HG03025 (cell line): ENCODE data around the gene ATP11B.

Experiments
- ATAC-seq: cut with Tn5 transposase; IDR thresholded peaks from one replicate; pipeline ENCODE4 v1.9.1; 2021; ENCODE audit warnings: mild to moderate bottlenecking, moderate library complexity; ENCODE audit not compliant: unreplicated experiment, low FRiP score

ATP11B gene

DNA sequence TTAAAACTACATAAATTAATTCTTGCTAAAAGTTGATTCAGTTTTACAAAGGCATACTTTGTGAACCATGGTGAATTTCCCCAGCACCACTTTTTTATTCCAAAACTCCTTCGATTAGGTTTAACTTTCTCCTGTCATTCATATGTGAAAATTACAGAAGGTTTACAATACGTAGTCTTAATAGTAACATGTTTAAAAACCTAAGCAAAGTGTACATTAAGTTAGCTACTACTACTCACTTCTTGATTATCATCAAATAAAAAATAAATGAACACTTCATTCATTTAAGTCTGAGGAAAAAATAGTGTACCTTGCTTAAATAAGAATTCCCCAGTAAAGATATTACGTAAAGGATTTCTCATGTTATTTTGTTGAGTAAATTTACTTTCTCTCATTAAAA is 148.4 kb downstream of the ATP11B start:
- ATAC-seq = no peak

DNA sequence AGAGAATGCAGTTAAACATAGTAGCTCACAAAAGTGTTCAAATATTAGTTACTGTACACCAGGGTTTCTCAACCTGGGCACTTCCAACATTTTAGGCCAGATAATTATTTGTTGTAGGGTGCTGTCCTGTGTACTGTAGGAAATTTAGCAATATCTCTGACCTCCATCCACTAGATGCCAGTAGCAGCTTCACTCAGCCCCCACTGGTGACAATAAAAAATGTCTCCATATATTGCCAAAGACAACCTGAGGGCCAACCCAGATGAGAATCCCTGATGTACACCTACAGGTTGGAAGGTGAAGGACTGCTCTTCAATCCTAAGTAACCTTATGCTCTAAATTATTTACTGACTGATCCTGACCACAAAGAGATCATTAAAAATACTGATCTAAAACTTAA is 154.6 kb downstream of the ATP11B start:
- ATAC-seq = no peak

DNA sequence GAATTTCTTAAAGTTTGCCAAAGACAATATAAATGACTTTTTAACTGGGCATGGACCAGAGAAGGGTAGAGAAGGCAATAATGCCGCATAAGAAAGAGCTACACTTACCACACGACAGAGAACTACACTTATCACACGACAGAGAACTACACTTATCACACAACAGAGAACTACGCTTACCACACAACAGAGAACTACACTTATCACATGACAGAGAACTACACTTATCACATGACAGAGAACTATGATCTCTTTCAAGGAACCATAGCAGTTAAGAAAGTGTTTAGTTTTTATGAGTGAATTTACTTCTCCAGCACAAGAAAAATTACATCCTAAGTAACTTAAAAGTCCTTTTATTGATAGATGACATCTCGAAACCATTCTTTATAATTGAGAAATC is 155.0 kb downstream of the ATP11B start:
- no peak for ATAC-seq

DNA sequence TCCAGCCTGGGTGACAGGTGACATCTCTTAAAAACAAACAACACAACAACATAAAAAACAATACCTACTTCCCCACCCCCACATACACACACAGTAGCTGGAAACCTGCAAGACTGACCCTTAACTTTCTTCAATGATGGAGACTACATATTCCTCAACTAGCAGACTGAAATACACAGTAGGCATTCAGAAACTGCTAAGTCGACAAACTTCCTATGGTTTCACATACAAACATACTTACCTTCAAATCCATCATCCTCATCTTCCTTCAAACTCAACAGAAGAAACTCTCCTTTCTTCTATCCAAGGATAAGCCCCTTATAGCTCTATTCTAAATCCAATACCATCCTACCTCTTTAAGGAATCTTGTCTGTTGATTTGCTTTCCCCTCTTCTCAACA is 156.4 kb downstream of the ATP11B start:
- ATAC-seq = no peak

DNA sequence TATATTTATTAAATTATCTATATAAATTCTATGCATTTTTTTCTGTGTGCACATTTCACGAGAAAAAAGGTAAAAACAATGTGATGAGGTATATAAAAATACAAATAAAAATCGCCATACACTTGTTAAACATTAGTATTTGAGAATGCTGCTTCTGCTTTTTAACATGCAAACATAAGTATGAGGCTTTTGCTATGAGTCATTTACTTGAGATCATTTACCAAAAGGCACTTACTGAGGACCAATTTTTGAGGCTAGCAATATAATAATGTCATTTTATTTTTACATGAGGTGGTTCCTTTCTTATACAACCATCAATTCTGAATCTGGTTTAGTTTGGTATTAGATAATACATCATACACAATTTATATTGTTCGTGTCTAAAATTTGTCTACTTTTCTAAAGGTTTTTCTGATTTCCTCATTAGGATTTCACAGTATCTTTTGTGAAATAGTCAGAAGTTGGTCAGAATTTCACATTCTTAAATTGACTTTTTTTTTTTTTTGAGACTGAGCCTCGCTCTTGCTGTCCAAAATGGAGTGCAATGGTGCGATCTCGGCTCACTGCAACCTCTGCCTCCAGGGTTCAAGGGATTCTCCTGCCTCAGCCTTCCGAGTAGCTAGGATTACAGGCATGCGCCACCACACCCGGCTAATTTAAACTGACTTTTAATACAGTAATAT is 161.4 kb downstream of the ATP11B start:
- ATAC-seq = no peak

DNA sequence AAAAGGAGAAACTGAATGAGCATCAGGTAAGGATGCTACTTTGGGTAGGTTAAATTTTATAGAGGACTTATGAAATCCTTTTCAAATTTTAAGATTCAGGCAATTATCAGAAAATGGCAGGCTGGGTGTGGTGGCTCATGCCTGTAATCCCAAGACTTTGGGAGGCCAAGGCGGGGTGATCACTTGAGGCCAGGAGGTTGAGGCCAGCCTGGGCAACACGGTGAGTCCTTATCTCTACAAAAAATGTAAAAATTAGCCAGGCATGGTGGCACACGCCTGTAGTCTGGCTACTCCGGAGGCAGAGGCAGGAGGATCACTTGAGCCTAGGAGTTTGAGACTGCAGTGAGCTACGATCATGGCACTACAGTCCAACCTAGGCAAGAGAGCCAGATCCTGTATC is 163.9 kb downstream of the ATP11B start:
- no peak for ATAC-seq

DNA sequence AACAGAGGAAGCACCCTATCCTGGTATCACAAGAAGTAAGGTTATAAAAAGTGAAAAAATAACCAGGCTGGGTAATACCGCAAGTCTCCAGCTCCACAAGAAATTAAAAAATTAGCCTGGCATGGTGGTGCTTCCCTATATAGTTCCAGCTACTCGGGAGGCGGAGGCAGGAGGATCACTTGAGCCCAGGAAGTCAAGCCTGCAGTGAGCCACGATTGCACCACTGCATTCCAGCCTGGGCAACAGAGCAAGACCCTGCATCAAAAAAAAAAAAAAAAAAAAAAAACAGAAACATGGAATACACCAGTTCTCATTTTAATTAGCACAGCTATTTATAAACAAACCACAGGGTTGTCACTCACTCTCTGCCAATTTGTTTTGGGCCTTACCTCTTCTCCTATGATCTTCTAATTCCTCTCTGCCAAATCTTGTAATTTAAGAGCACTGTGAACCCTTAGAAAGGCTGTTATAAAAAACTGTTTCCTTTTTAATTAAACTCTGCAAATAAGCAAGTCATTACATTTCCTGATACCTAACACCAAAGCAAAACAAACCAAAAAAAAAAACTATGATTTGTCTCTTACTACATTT is 164.5 kb downstream of the ATP11B start:
- no peak for ATAC-seq

DNA sequence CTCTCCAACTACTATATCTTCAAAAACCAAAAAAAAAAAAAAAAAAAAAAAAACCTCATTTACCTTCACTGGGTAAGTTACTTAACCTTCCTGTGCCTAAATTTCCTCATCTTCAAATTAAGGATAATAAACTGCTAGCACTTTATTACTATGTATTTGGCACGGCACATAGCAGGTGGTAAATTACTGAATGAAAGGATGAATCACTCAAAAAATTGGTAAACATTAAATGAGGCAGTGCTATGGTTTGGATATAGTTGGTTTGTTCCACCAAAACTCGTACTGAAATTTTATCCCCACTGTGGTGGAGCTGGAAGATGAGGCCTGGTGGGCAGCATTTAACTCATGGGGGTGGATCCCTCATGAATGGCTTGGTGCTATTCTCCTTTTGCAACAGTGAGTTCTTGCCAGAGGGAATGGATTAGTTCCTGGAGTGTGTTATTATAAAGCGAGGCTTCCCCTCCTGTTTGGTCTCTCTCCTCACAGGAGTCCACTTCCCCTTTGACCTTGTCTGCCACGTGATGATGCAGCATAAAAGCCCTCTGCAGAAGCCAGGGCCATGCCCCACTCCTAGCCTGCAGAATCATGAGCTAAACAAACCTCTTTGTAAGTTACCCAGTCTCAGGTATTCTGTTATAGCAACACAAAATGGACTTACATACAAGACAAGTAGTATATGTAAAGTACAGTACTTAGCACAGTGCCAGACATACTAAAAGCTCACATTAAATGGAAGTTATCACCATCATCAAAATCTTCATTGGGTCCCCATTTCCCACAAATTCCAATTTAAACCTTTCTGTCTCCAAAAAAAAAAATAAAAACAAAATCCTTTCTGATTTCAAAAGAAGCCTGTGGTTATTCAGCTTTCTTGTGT is 166.4 kb downstream of the ATP11B start:
- no peak for ATAC-seq

DNA sequence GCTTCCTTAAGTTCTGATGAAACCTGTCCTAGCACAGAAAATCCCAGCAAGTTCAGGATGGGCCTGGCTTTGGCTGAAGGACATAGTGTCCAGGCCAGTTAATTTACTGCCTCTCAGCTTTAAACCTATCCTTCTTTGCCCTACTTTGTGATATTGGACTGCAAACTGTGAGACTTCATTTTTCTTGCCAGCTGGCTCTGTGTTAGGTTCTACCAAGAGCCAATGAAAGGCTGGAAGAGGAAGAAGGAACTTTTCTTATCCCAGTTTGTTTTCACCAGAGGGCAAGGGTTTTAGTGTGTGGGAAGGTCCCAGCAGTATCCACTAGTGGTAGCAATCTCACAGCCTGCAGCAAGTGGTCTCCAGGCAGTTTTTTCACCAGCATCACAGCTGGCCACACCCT is 168.9 kb downstream of the ATP11B start:
- no peak for ATAC-seq

DNA sequence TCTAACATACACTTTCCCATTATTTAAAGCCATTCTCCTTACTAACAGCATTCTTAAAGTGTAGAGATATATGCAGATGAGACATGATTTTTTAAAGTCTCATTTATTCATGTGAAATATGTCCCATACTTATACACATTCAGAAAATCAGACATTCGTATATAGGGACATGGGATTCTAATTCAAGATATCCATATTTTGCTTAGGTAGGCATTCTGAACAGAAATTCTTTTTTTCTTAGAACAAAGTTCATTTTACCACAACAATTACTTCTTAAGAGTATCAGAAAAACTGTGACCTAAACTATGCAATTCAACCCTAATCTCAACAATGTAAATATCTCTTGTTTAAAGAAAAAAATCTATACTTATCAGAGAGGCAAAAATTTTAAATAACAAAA is 170.9 kb downstream of the ATP11B start:
- no peak for ATAC-seq

DNA sequence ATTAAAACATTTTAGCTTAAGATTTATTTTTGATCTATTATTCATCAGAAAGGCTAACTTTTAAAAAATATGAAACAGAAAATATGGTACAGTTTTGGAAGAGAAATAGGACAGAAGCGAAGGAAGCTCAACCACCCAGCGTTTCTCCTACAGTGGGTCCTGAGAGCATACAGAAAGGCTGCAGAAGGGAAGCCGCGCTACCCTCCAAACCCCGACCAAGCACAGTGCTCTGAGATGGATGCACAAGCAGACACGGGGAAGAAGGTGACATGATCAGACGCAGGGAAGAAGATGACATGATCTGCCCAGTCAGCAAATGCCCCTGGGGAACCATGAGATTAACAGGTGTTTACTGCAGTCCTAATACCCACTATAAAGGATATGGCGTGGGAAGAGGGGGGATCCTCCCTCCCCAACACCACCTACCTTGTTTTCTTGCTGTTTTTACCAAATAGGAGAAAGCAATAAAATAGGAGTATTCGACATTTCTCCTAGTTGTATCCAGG is 172.6 kb downstream of the ATP11B start:
- no peak for ATAC-seq

DNA sequence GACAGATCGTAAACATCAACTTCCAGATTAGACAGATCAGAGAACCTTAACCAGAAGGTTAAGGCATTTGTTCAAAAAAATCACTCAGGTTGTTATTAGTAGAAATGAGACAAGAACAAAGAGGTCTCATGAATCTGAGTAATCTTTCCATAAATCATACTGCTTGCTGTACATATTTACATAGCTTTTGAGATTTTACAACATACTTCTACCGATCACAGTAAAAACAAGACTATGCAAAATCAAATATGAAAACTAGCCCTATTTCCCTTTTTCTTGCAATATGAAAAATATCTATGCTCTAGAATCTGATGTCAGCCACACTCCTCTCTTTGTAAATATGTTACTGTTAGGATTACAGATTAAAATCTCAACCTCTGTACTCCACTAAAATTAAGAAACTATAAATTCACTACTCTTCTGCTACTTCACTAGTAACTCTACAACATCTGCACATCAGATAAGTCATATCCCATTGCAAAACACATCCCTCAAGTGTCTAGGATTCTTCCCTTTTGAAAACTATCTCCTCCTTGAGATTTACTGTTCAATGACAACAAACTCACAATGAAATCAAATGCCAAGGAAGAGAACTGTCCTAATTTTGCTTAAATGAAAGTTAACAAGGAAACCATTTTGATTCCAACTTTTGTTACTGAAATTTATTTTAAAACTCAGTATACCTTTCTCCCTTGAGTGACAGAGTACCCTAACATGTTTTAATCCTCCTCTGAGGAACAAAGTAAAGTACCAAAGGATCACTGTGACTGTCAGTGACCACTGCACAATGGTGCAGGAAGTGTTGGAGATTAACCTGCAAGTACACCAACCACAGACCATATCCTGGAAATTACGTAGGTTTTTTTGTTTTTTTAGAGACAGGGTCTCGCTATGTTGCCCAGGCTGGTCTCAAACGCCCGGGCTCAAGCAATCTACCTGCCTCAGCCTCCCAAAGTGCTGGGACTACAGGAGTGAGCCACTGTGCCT is 174.2 kb downstream of the ATP11B start:
- ATAC-seq = no peak

DNA sequence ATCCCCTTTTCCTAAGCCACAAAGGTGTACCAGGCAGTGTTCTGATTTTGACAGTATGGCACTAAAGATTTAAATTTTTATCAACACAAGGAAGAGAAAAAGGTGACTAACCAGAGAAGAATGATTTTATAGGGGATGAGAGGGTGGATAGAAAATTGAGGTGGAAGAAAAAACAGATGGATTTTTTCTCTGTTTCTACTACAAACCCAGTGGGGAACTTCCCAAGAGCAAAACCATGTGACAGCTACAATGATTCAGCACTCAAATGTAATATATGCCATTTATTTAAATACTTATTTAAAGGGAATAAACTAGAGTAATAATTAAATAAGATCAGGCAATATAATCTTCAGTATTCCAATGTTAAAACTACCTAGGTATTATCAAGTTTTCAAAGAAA is 176.0 kb downstream of the ATP11B start:
- ATAC-seq = no peak

DNA sequence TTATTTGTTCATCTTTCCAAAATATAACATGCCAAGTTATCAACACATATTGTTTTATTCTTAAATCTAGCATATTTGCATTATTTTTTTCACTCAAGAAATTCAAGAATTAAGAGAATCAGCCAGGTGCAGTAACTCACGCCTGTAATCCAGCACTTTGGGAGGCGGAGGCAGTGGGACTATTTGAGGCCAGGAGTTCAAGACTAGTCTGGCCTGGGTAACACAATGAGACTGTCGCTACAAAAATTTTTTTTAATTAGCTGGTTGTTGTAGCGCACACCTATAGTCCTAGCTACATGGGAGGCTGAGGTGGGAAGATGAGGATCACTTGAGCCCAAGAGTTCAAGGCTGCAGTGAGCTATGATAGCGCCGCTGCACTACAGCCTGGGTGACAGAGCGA is 176.5 kb downstream of the ATP11B start:
- ATAC-seq = no peak

DNA sequence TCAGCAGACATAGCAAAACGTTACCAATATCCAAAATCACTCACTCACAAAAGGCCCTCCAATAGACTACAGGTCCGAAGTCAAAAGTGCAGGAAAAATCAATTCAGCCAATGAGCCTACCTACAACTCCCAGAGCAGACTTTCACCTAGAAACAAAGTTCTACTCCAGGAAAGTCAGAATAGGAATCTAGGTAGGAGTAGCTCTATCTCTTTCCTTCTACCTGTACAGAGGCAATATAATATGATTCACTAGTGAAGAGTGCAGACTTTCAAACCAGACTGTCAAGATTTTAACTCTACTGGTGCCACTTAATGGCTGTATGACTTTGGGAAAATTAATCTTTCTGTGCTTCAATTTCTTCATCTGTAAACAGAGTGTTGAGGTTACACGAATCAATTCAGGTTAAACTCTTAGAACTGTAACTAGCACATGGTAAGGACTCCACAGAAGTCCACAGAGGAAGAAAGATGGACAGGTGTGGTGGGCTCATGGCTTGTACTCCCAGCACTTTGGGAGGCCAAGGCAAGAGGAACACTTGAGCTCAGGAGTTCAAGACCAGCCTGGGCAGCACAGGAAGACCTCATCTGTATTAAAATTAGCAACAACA is 177.6 kb downstream of the ATP11B start:
- ATAC-seq = no peak
